Adrenal gland (tissue), 5 donors: ENCODE measurements around the gene BCL11B.

Experiments
- POLR2A ChIP-seq, 2 donors: fragments of 450-650 bp; IDR thresholded peaks; one replicate each; pipeline ENCODE4 v1.6.1; 2017; ENCODE audit warnings: antibody characterized with exemption in 2 of 2, mild to moderate bottlenecking in 2 of 2, moderate library complexity in 1 of 2
- TF ChIP-seq, protein P1 (sequence below), 6 experiments: fragments of 450-650 bp in 4 of 6; fragments of 200-600 bp in 2 of 6; sonication (generic) in 1 of 6; IDR thresholded peaks; 1 replicate in 5 of 6; 2 replicates in 1 of 6; pipeline versions ENCODE4 v1.5.1 to v1.8.0; 2016 to 2021; ENCODE audit warnings: antibody characterized with exemption in 6 of 6, mild to moderate bottlenecking in 2 of 6, moderate library complexity in 1 of 6
- donor health status: DM: no; HTN: no; CAD: no.

DNA sequence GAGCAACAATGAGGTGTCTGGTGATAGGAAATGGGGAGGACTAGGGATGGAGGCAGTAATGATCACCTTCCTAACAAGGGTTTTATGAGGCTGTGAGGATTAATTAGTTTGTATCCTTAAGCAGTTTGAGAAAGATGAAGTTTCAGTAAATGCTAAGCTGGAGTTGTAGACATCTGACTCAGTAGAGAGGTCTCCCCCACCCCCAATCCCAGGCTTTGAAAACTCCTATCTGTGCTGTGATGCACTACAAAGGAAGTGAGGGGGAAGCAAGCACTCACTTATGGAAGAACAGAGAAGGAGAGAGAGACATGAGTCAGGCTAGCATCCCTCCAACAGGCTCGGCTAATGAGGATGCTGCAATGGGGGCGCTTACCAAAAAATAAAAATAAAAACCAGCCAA is 5.5 kb upstream of the BCL11B start:
- TF ChIP-seq, protein P1, sequence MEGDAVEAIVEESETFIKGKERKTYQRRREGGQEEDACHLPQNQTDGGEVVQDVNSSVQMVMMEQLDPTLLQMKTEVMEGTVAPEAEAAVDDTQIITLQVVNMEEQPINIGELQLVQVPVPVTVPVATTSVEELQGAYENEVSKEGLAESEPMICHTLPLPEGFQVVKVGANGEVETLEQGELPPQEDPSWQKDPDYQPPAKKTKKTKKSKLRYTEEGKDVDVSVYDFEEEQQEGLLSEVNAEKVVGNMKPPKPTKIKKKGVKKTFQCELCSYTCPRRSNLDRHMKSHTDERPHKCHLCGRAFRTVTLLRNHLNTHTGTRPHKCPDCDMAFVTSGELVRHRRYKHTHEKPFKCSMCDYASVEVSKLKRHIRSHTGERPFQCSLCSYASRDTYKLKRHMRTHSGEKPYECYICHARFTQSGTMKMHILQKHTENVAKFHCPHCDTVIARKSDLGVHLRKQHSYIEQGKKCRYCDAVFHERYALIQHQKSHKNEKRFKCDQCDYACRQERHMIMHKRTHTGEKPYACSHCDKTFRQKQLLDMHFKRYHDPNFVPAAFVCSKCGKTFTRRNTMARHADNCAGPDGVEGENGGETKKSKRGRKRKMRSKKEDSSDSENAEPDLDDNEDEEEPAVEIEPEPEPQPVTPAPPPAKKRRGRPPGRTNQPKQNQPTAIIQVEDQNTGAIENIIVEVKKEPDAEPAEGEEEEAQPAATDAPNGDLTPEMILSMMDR (IDR thresholded peaks at IDR 0.05) = no peak
- no peak for TF ChIP-seq POLR2A (IDR thresholded peaks at IDR 0.05)
